K562 (cell line): ENCODE results near the gene BMAL2. TPM values are rescaled to one million over a fixed set of nuclear protein-coding genes. Genes with fewer than 3 reads are reported as not detected.

ENCODE experiments used
- ATAC-seq: fragments of 200-7000 bp; cut with Tn5 transposase; 3 replicates; pipeline ENCODE4 v1.9.1; 2020; ENCODE audit warnings: moderate library complexity
- BruUV-seq: library from RNA; stranded (reverse); fragments of 400-500 nt; replicated peaks from 2 replicates; lab custom pipeline; 2021; lab: Mats Ljungman, UMichigan
- CTCF ChIA-PET: fragments of 300-600 bp; formaldehyde crosslinking; extraction: SDS; loops from one replicate; lab custom pipeline; 2021; ENCODE audit warnings: low intra/inter-chr PET ratio; lab: Yijun Ruan, JAX
- POLR2A ChIA-PET: fragments of 300-600, 350-650 bp; sonication (Branson Sonifier 250); formaldehyde crosslinking; extraction: SDS; loops from one replicate; lab custom pipeline; 2021; ENCODE audit warnings: antibody characterized with exemption, inconsistent platforms; lab: Yijun Ruan, JAX
- DNase-seq, 4 experiments: peaks; one replicate each; pipeline versions ENCODE4 v3.0.0 to v3.0.0-alpha.2; 2011 to 2018; ENCODE audit warnings: low spot score in 3 of 4, mixed read lengths in 3 of 4; ENCODE audit errors: extremely low read depth in 1 of 4
- FAIRE-seq: peaks from 2 replicates; lab custom pipeline; 2011; peaks lifted over from hg19 to GRCh38; lab: Jason Lieb, UNC
- H2AFZ ChIP-seq: 2 replicates; pipeline ENCODE4 v1.6.0; 2011; ENCODE audit warnings: low read depth, low read length, control low read depth, inconsistent platforms
- H3K27ac ChIP-seq: fragments of 200-600 bp; 3 replicates; pipeline ENCODE4 v1.8.0; 2011; ENCODE audit warnings: low read depth, mild to moderate bottlenecking, control low read depth, inconsistent platforms, low read length, moderate library complexity, mixed read lengths; ENCODE audit errors: extremely low read depth
- H3K27me3 ChIP-seq, 2 experiments: fragments of 300-600 bp in 1 of 2; 2 replicates in 1 of 2; 3 replicates in 1 of 2; pipeline versions ENCODE4 v1.6.0 to v1.8.0; 2011; ENCODE audit warnings: inconsistent platforms in 2 of 2, low read length in 2 of 2, mild to moderate bottlenecking in 1 of 2, mixed read lengths in 1 of 2, moderate library complexity in 1 of 2; ENCODE audit not compliant: control insufficient read depth in 2 of 2, insufficient read depth in 2 of 2
- H3K36me3 ChIP-seq: fragments of 300-600 bp; 3 replicates; pipeline ENCODE4 v1.8.0; 2011; ENCODE audit warnings: mild to moderate bottlenecking, low read length, inconsistent platforms; ENCODE audit not compliant: control insufficient read depth, insufficient read depth
- H3K4me1 ChIP-seq, 2 experiments: fragments of 200-600 bp in 1 of 2; replicated peaks in 1 of 2; 2 replicates in 1 of 2; 3 replicates in 1 of 2; pipeline versions ENCODE4 v1.5.1 to v1.8.0; 2011; ENCODE audit warnings: inconsistent platforms in 2 of 2, low read length in 2 of 2, mild to moderate bottlenecking in 1 of 2, mixed read lengths in 1 of 2, moderate library complexity in 1 of 2; ENCODE audit not compliant: control insufficient read depth in 2 of 2, insufficient read depth in 2 of 2
- H3K4me2 ChIP-seq: 2 replicates; pipeline ENCODE4 v1.6.1; 2011; ENCODE audit warnings: low read length, control low read depth, inconsistent platforms, mixed read lengths; ENCODE audit not compliant: insufficient read depth
- H3K4me3 ChIP-seq: fragments of 200-600 bp; sonication (generic), shearing (Covaris generic); 2 replicates; pipeline ENCODE4 v1.5.1; 2016; ENCODE audit warnings: control low read depth, inconsistent platforms
- H3K79me2 ChIP-seq: fragments of 200-600 bp; 3 replicates; pipeline ENCODE4 v1.8.0; 2011; ENCODE audit warnings: low read length, inconsistent platforms; ENCODE audit not compliant: control insufficient read depth, insufficient read depth
- H3K9ac ChIP-seq, 2 experiments: 2 replicates each; pipeline versions ENCODE4 v1.6.0 to v1.6.1; 2011; ENCODE audit warnings: low read depth in 2 of 2, low read length in 2 of 2, control low read depth in 1 of 2, inconsistent platforms in 1 of 2, mild to moderate bottlenecking in 1 of 2, mixed read lengths in 1 of 2; ENCODE audit not compliant: insufficient read depth in 1 of 2
- H3K9me1 ChIP-seq: one replicate; pipeline ENCODE4 v1.6.0; 2011; ENCODE audit warnings: inconsistent platforms, mild to moderate bottlenecking, low read length, moderate library complexity; ENCODE audit not compliant: control insufficient read depth, insufficient read depth
- H3K9me3 ChIP-seq: replicated peaks from 2 replicates; pipeline ENCODE4 v1.5.1; 2011; ENCODE audit warnings: low read depth, low read length, inconsistent platforms; ENCODE audit not compliant: control insufficient read depth, insufficient read depth
- H4K20me1 ChIP-seq: replicated peaks from 2 replicates; pipeline ENCODE4 v1.6.1; 2011; ENCODE audit warnings: low read length, inconsistent platforms, mixed read lengths; ENCODE audit not compliant: control insufficient read depth, insufficient read depth
- ATF4 ChIP-seq: fragments of 450-650 bp; formaldehyde crosslinking; IDR thresholded peaks from 2 replicates; pipeline ENCODE4 v1.4.0; 2022; ENCODE audit warnings: mild to moderate bottlenecking, moderate library complexity
- CHD1 ChIP-seq: fragments of 200-600 bp; sonication (generic); IDR thresholded peaks from one replicate; pipeline ENCODE4 v1.6.1; 2012; ENCODE audit warnings: mild to moderate bottlenecking, moderate library complexity, low read length, inconsistent platforms
- LEF1 ChIP-seq: fragments of 450-650 bp; IDR thresholded peaks from 2 replicates; pipeline ENCODE4 v1.6.1; 2016; ENCODE audit warnings: mild to moderate bottlenecking
- PHF21A ChIP-seq: fragments of 450-650 bp; IDR thresholded peaks from 2 replicates; pipeline ENCODE4 v1.6.1; 2017; ENCODE audit warnings: low read depth, borderline replicate concordance
- SETDB1 ChIP-seq: IDR thresholded peaks from one replicate; pipeline ENCODE4 v1.6.1; 2012; ENCODE audit warnings: low read length, control low read depth, inconsistent platforms
- TAF7 ChIP-seq: fragments of 450-650 bp; IDR thresholded peaks from 2 replicates; pipeline ENCODE4 v1.6.1; 2016; ENCODE audit warnings: missing genetic modification characterization, missing compliant biosample characterization
- TAF9B ChIP-seq: fragments of 450-650 bp; IDR thresholded peaks from 2 replicates; pipeline ENCODE4 v1.6.1; 2018; ENCODE audit warnings: mild to moderate bottlenecking; ENCODE audit not compliant: partially characterized antibody
- ZNF589 ChIP-seq: fragments of 200-800 bp; sonication (Bioruptor generic); IDR thresholded peaks from 2 replicates; pipeline ENCODE4 v1.6.1; 2016; ENCODE audit warnings: low read depth, missing genetic modification characterization, missing compliant biosample characterization
- WGBS: fragments of 100-300 bp; shearing (Covaris generic); methylation state at CpG from one replicate; pipeline ENCODE4 v1.1.6; 2016; ENCODE audit warnings: low coverage, mixed read lengths; ENCODE audit not compliant: insufficient coverage; ENCODE audit errors: missing lambda C conversion rate; 5-methylcytosine and 5-hydroxymethylcytosine counted together
- in situ Hi-C: fragments of 300-500 bp; cut with MboI; formaldehyde crosslinking; loops from 4 replicates; pipeline ENCODE4 v1.15.0; 2018; ENCODE audit warnings: inconsistent platforms, mixed read lengths
- intact Hi-C: fragments of 100-400 bp; cut with micrococcal nuclease; formaldehyde crosslinking; loops from 2 replicates; pipeline ENCODE4 v1.14.2; 2022
- polyA plus RNA-seq, 8 experiments: library from polyadenylated mRNA; depleted of rRNA in 4 of 8; stranded (reverse) in 5 of 8; unstranded in 3 of 8; fragments of >200 nt; fragmentation: Nextera tagmentation in 2 of 8; fragmentation: Illumina TruSeq in 1 of 8; extraction: Ambion mirVana in 2 of 8; extraction: Trizol in 1 of 8; gene quantifications; 2 replicates each; pipeline versions ENCODE4 v1.2.1 to v1.2.3, GENCODE V29; 2011 to 2014; ENCODE audit warnings: inconsistent platforms in 1 of 8, missing spikeins in 1 of 8
- total RNA-seq, 7 experiments: library from RNA; depleted of rRNA in 6 of 7; stranded (reverse); fragments of >200 nt in 6 of 7; fragmentation: Illumina TruSeq in 2 of 7; extraction: Trizol in 2 of 7; gene quantifications; 2 replicates each; pipeline versions ENCODE4 v1.2.1 to v1.2.3, GENCODE V29; 2011 to 2021; ENCODE audit warnings: low replicate concordance in 1 of 7

BMAL2 gene
- total and polyA plus RNA-seq, 9 of the 15 experiments (the other 6 are each of a cell fraction or from before 2014, with no cell fraction given), result 0.01 to 1.1 (median 0.50) TPM

GRCh38 chr12:27336282-27336653 is 3.6 kb downstream of the BMAL2 start:
- Histone ChIP-seq H2AFZ (no peak overlapping the region), H3K9me3 (no peaks in the 10 kb centered on the region), H3K27ac (no peak overlapping the region), H4K20me1 (no peaks in the 10 kb centered on the region), H3K4me2 (no peak overlapping the region), H3K4me3 (no peak overlapping the region), H3K36me3 (no peaks in the 10 kb centered on the region), H3K27me3 (peaks cover 25 to 27% of the 10 kb centered on the region in 2 experiments), H3K79me2 (no peaks in the 10 kb centered on the region), H3K9me1 (no peaks in the 10 kb centered on the region), H3K4me1 (peaks cover 7 to 13% of the 10 kb centered on the region in 2 experiments; a peak in 3 of 5 replicates), H3K9ac (no peak overlapping the region)
- BruUV-seq, result no TSS peak
- 9% methylated on average over 2 of the region's 2 CpGs for WGBS
- CTCF ChIA-PET, result no interaction called here
- in situ Hi-C loops (no loop called here), intact Hi-C loops (no loop called here)
- ATAC-seq (no peak), FAIRE-seq (no peak)
- POLR2A ChIA-PET, result no interaction called here
- no peak for TF ChIP-seq TAF7
- TF ChIP-seq PHF21A, result no peak
- no peak for TF ChIP-seq ZNF589 (CRISPR knock-in tag)
- no peak for TF ChIP-seq SETDB1
- TF ChIP-seq LEF1, result no peak
- TF ChIP-seq ATF4 (CRISPR knock-in tag), result no peak
- TF ChIP-seq TAF9B, result no peak
- TF ChIP-seq CHD1, result no peak
- TF ChIP-seq, all 486 proteins: peak for 0
- no peak for DNase-seq
